ENCODE results near the gene TBC1D22A.

The TBC1D22A gene

GRCh38 chr22:47162865-47163264 is 400.4 kb downstream of the TBC1D22A start:
- DNase-seq (ENCODE audit: low read depth, low spot score): no peak
- TF ChIP-seq CTCF (IDR thresholded peaks at IDR 0.05; ENCODE audit: insufficient read depth, low read length, missing control alignments): no peak
- no peak overlapping the region for H3K4me3 ChIP-seq (ENCODE audit: low read depth, low read length)
- ChIA-PET POLR2A (no interaction called here), CTCF (no interaction called here)

GRCh38 chr22:47163481-47163855 is 401.0 kb downstream of the TBC1D22A start:
- CTCF ChIA-PET: no interaction called here
- TF ChIP-seq CTCF (IDR thresholded peaks at IDR 0.05; ENCODE audit: insufficient read depth, low read length, missing control alignments): no peak
- DNase-seq (ENCODE audit: low read depth, low spot score): no peak
- POLR2A ChIA-PET: no interaction called here
- H3K4me3 ChIP-seq (ENCODE audit: low read depth, low read length): no peak overlapping the region

GRCh38 chr22:47163856-47164513 is 401.5 kb downstream of the TBC1D22A start:
- TF ChIP-seq CTCF (IDR thresholded peaks at IDR 0.05; ENCODE audit: insufficient read depth, low read length, missing control alignments): no peak
- H3K4me3 ChIP-seq (ENCODE audit: low read depth, low read length): no peak overlapping the region
- ChIA-PET CTCF (no interaction called here), POLR2A (no interaction called here)
- DNase-seq (ENCODE audit: low read depth, low spot score): no peak

- ChIA-PET POLR2A (no interaction called here), CTCF (no interaction called here)
- DNase-seq (ENCODE audit: low read depth, low spot score): no peak
- H3K4me3 ChIP-seq (ENCODE audit: low read depth, low read length): no peak overlapping the region
- TF ChIP-seq CTCF (IDR thresholded peaks at IDR 0.05; ENCODE audit: insufficient read depth, low read length, missing control alignments): no peak
Measured at GRCh38 chr22:47164514-47165337, 402.3 kb downstream of the TBC1D22A start.

- DNase-seq (ENCODE audit: low read depth, low spot score): no peak
- H3K4me3 ChIP-seq (ENCODE audit: low read depth, low read length): no peak overlapping the region
- POLR2A ChIA-PET: no interaction called here
- no peak for TF ChIP-seq CTCF (IDR thresholded peaks at IDR 0.05; ENCODE audit: insufficient read depth, low read length, missing control alignments)
- CTCF ChIA-PET: no interaction called here
Measured at GRCh38 chr22:47165338-47166032, 403.0 kb downstream of the TBC1D22A start.

- TF ChIP-seq CTCF (IDR thresholded peaks at IDR 0.05; ENCODE audit: insufficient read depth, low read length, missing control alignments): no peak
- CTCF ChIA-PET: interaction anchor here (1.3 kb wide), 1 partner anchor 367 kb away, joined by 3 read pairs; no protein-coding TSS in a partner anchor
- H3K4me3 ChIP-seq (ENCODE audit: low read depth, low read length): no peak overlapping the region
- DNase-seq (ENCODE audit: low read depth, low spot score): no peak
- POLR2A ChIA-PET: no interaction called here
Measured at GRCh38 chr22:47166033-47166404, 403.6 kb downstream of the TBC1D22A start.
